ENCODE results near the gene JPH4.
"Not testable (repeated sequence)": the region's sequence is repeated elsewhere in the genome, so short reads cannot be mapped to it uniquely, and the experiment has no call there.

JPH4 gene

GRCh38 chr14:23614395-23614828, 35.8 kb upstream of the JPH4 start:
- TF ChIP-seq CTCF (IDR thresholded peaks at IDR 0.05; ENCODE audit: control insufficient read depth, extremely low read depth, insufficient read depth) = no peak
- DNase-seq (ENCODE audit: low read depth) = no peak

GRCh38 chr14:23613242-23614070, 34.9 kb upstream of the JPH4 start:
- DNase-seq (ENCODE audit: low read depth) = no peak
- TF ChIP-seq CTCF (IDR thresholded peaks at IDR 0.05; ENCODE audit: control insufficient read depth, extremely low read depth, insufficient read depth) = no peak
- no peak overlapping the region for H3K4me3 ChIP-seq (ENCODE audit: low read depth, low read length)

More at GRCh38 chr14:23614395-23614828, 35.8 kb upstream of the JPH4 start:
- no peak overlapping the region for H3K4me3 ChIP-seq (ENCODE audit: low read depth, low read length)

GRCh38 chr14:23612802-23613201, 34.2 kb upstream of the JPH4 start:
- DNase-seq (ENCODE audit: low read depth) = no peak
- no peak overlapping the region for H3K4me3 ChIP-seq (ENCODE audit: low read depth, low read length)
- no peak for TF ChIP-seq CTCF (IDR thresholded peaks at IDR 0.05; ENCODE audit: control insufficient read depth, extremely low read depth, insufficient read depth)

GRCh38 chr14:23612354-23612732, 33.8 kb upstream of the JPH4 start:
- H3K4me3 ChIP-seq (ENCODE audit: low read depth, low read length) = no peak overlapping the region
- DNase-seq (ENCODE audit: low read depth) = no peak
- TF ChIP-seq CTCF (IDR thresholded peaks at IDR 0.05; ENCODE audit: control insufficient read depth, extremely low read depth, insufficient read depth) = no peak

- DNase-seq (ENCODE audit: low read depth) = no peak
- no peak overlapping the region for H3K4me3 ChIP-seq (ENCODE audit: low read depth, low read length)
- TF ChIP-seq CTCF (IDR thresholded peaks at IDR 0.05; ENCODE audit: control insufficient read depth, extremely low read depth, insufficient read depth) = no peak
Measured at GRCh38 chr14:23610815-23611289, 32.3 kb upstream of the JPH4 start.

GRCh38 chr14:23610090-23610814, 31.7 kb upstream of the JPH4 start:
- TF ChIP-seq CTCF (IDR thresholded peaks at IDR 0.05; ENCODE audit: control insufficient read depth, extremely low read depth, insufficient read depth) = no peak
- DNase-seq (ENCODE audit: low read depth) = no peak
- H3K4me3 ChIP-seq (ENCODE audit: low read depth, low read length) = no peak overlapping the region

- not testable (repeated sequence) for DNase-seq (ENCODE audit: low read depth); H3K4me3 ChIP-seq (ENCODE audit: low read depth, low read length)
Measured at GRCh38 chr14:23609411-23610089, 31.0 kb upstream of the JPH4 start.
